Subcutaneous abdominal adipose tissue (tissue), 5 donors: Measurements from ENCODE around the gene USP9X.
"Not testable (repeated sequence)": the region's sequence is repeated elsewhere in the genome, so short reads cannot be mapped to it uniquely, and the experiment has no call there.

Experiments used
- H3K27ac ChIP-seq: one replicate; pipeline ENCODE4 v1.7.0; 2013; ENCODE audit warnings: low read depth, mild to moderate bottlenecking, inconsistent platforms, low read length, moderate library complexity
- H3K27me3 ChIP-seq, 5 donors: one replicate each; pipeline ENCODE4 v1.7.0; 2013; ENCODE audit warnings: low read length in 5 of 5, inconsistent platforms in 1 of 5; ENCODE audit not compliant: control insufficient read depth in 5 of 5, insufficient read depth in 4 of 5
- H3K36me3 ChIP-seq, 5 donors: one replicate each; pipeline ENCODE4 v1.7.0; 2013; ENCODE audit warnings: low read length in 5 of 5; ENCODE audit not compliant: control insufficient read depth in 5 of 5, insufficient read depth in 5 of 5
- H3K4me1 ChIP-seq, 5 donors: one replicate each; pipeline ENCODE4 v1.7.0; 2013; ENCODE audit warnings: low read length in 5 of 5, mild to moderate bottlenecking in 3 of 5, moderate library complexity in 1 of 5; ENCODE audit not compliant: control insufficient read depth in 5 of 5, insufficient read depth in 5 of 5
- H3K4me3 ChIP-seq, 5 donors: one replicate each; pipeline ENCODE4 v1.7.0; 2013; ENCODE audit warnings: low read length in 5 of 5, low read depth in 1 of 5
- H3K9ac ChIP-seq, 5 donors: one replicate each; pipeline ENCODE4 v1.7.0; 2013; ENCODE audit warnings: low read length in 5 of 5, mild to moderate bottlenecking in 4 of 5, moderate library complexity in 3 of 5
- H3K9me3 ChIP-seq, 5 donors: one replicate each; pipeline ENCODE4 v1.7.0; 2013; ENCODE audit warnings: low read length in 5 of 5; ENCODE audit not compliant: control insufficient read depth in 5 of 5
- donor health status: healthy.
- donor health status: healthy.
- donor health status: healthy.
- donor health status: healthy.
- donor health status: healthy.

The USP9X gene

DNA sequence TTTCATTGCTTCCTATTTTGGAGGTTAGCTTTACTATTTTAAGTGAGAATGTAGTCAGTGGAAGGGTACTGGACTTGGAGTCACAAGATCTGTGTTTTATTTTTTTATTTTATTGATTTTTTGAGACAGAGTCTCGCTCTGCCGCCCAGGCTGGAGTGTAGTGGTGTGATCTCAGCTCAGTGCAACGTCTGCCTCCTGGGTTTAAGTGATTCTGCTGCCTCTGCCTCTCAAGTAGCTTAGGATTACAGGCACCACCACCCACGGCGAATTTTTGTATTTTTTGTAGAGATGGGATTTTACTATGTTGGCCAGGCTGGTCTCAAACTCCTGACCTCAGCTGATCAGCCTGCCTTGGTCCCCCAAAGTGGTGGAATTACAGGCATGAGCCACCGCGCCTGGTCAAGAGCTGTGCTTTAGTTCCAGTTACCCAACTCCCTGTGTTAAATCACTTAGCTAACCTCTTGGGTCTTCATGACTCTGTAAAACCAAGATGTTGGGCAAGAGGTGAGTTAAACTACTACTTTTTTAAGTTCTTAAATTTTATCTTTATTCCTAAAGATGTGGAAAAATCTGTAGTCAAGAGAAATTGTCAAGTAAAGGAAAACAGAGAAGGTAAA, 11.2 kb downstream of the USP9X start:
- Histone ChIP-seq H3K36me3 (no peaks in the 10 kb centered on the region), H3K27ac (peak overlapping the region; percentile 44), H3K4me3 (no peak overlapping the region), H3K9ac (peak overlapping the region in 1 of 5 donors; percentile 66), H3K4me1 (peaks cover 0 to 36% (median 18%) of the 10 kb centered on the region in 5 donors), H3K27me3 (no peaks in the 10 kb centered on the region), H3K9me3 (no peaks in the 10 kb centered on the region)

DNA sequence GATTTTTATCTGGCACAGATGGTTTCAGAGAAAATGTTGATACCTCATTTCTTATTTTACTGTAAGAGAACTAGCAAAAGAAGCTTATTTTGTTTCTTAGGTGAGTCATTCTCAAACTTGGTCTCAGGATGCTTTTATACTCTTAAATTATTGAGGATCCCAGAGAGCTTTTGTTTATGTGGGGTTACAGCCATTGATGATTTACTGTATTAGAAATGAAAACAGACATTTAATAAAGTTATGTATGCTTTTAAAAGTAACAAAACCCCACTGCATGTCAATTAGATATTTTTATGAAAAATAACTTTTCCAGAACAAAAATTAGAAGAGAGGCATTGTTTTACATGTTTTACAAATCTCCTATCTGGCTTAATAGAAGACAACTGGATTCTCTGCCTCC, 12.1 kb downstream of the USP9X start:
- no peaks in the 10 kb centered on the region for H3K27me3 ChIP-seq
- no peak overlapping the region for H3K27ac ChIP-seq
- H3K9me3 ChIP-seq: no peaks in the 10 kb centered on the region
- peaks cover 0 to 28% (median 18%) of the 10 kb centered on the region in 5 donors for H3K4me1 ChIP-seq
- H3K4me3 ChIP-seq: no peak overlapping the region
- H3K36me3 ChIP-seq: no peaks in the 10 kb centered on the region
- H3K9ac ChIP-seq: no peak overlapping the region

DNA sequence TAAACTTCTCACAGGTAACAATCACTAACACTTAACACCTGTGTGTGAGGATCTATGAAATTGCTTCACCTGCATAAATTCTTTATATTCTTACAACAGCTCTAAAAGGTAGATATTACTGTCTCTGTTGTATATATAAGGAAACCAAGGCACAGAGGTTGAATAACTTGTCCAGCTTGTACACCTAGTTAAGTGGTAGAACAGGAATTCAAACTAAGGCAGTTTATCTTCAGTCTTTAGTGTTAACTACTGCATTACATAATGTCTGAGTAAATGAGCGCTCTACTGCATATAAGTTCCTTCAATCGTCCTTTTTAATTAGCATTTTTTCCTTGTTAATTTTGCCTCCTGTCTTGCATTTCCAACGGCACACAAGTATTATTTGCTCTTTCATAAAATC, 15.0 kb downstream of the USP9X start:
- peaks cover 0 to 20% (median 12%) of the 10 kb centered on the region in 5 donors for H3K4me1 ChIP-seq
- no peak overlapping the region for H3K4me3 ChIP-seq
- no peak overlapping the region for H3K27ac ChIP-seq
- H3K9me3 ChIP-seq: no peaks in the 10 kb centered on the region
- H3K36me3 ChIP-seq: no peaks in the 10 kb centered on the region
- H3K27me3 ChIP-seq: no peaks in the 10 kb centered on the region
- H3K9ac ChIP-seq: no peak overlapping the region

DNA sequence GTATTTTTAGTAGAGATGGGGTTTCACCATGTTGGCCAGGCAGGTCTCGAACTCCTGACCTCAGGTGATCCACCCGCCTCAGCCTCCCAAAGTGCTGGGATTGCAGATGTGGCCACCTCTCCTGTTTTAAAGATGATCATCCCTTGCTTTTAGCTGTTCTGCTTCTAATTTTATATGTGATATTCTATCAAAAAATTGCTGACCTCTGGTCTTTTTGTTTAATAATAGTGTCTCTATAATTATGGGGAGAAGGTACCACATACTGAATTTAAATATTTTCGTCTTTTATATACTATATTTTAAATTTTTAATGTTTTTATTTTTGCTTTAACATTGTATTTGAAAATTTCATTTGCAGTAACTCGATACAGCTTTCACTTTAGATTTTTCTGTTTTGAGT, 15.6 kb downstream of the USP9X start:
- H3K27me3 ChIP-seq: no peaks in the 10 kb centered on the region
- no peaks in the 10 kb centered on the region for H3K9me3 ChIP-seq
- no peaks in the 10 kb centered on the region for H3K36me3 ChIP-seq
- H3K4me3 ChIP-seq: no peak overlapping the region
- peaks cover 0 to 14% (median 10%) of the 10 kb centered on the region in 5 donors for H3K4me1 ChIP-seq
- no peak overlapping the region for H3K27ac ChIP-seq
- no peak overlapping the region for H3K9ac ChIP-seq

DNA sequence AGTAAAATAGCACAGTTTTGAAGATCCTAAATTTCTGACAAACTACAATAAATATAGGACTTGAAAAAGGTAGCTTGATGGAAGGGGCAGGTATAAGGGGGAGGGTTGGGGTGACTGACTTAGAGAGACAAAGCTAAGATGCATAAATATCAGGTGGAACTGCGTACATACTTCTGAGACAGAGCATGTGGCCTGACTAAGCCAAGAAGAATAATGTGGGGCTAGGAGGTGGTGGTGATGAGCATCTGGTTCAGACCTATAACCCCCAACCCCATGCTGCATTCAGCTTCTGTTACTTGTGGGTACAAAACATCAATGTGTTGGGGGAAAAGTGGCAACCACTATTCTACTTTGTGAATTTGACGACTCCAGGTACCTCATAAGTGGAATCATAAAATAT, 19.8 kb downstream of the USP9X start:
- Histone ChIP-seq H3K27me3 (no peaks in the 10 kb centered on the region), H3K36me3 (no peaks in the 10 kb centered on the region), H3K4me3 (no peak overlapping the region), H3K9ac (no peak overlapping the region), H3K9me3 (peaks cover 0 to 5% (median 4%) of the 10 kb centered on the region in 5 donors), H3K4me1 (peaks cover 3 to 22% (median 9%) of the 10 kb centered on the region in 5 donors), H3K27ac (no peak overlapping the region)

DNA sequence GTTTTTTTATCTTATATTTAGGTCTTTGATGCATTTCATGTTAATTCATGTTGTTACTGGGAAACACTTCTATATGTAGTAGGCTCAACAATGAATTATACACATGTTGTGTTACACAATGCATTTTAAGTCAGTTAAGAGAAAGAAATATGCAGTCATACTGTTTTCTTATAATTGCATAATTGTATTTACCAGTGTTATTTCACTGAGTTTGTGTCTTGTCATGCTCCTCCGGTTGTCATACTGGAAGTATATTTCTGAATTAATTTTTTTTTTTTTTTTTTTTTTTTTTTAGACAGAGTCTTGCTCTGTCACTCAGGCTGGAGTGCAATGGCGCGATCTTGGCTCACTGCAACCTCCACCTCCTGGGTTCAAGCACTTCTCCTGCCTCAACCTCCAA, 21.0 kb downstream of the USP9X start:
- not testable (repeated sequence) for H3K36me3 ChIP-seq, H3K27ac ChIP-seq, H3K4me3 ChIP-seq, H3K9ac ChIP-seq, H3K27me3 ChIP-seq, H3K9me3 ChIP-seq
- H3K4me1 ChIP-seq: peaks cover 3 to 27% (median 14%) of the 10 kb centered on the region in 5 donors

DNA sequence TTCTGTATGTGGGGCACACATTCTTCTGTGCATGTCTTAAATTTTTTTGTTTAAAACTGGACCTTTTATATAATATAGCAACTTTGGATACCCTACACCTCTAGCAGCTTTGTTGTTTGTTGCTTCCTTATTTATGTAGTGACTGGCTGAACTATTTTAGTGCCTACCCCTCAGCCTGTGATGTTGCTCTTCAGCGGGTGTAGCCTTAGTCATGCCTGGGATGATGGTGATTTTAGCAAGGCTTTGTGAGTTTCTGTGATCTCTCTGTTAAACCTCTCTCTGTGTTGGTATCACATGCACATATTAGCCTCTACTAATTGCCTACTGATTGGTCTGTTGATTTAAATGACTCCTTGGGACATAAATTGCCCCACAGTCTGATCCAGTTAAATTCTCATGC, 22.8 kb downstream of the USP9X start:
- peaks cover 0 to 5% (median 4%) of the 10 kb centered on the region in 5 donors for H3K9me3 ChIP-seq
- H3K9ac ChIP-seq: no peak overlapping the region
- H3K27ac ChIP-seq: no peak overlapping the region
- peaks cover 3 to 30% (median 13%) of the 10 kb centered on the region in 5 donors for H3K4me1 ChIP-seq
- H3K4me3 ChIP-seq: no peak overlapping the region
- no peaks in the 10 kb centered on the region for H3K27me3 ChIP-seq
- no peaks in the 10 kb centered on the region for H3K36me3 ChIP-seq

DNA sequence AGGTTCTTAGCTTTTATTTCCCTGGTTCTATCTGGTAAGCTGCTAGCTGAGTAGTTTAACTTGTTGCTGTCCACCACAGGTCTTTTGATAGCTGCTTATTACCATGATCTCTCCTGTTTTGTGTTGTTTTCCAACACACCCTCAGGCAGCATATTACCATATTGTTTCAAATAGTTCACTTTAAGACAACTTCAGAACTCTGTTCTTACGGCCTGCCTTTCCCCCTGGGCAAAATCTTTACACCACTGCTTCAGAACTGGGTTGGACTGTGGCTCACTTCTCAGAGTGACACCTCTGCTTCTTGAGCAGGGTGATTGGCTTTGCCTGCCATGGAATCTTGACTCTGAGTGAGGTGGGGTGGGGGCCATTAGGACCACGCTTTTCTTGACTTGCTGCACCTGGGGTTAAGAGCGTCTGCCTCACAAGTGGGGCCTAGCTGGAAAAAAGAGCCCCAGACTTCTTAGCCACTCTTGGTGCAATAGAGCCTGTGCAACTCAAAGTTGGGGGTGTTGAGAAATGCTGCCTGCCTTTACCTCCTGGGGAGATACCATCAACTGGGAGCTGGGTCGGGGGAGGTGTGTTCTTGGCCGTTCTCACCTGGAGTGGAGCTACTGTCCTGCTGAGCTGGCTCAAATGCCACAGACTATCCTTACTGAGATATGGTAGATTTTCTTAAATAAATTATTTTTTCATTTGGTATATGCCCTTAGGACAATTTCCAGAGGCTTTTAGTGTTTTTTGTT, 23.4 kb downstream of the USP9X start:
- Histone ChIP-seq H3K27me3 (no peaks in the 10 kb centered on the region), H3K36me3 (no peaks in the 10 kb centered on the region), H3K27ac (no peak overlapping the region), H3K9ac (no peak overlapping the region), H3K9me3 (peaks cover 0 to 5% (median 4%) of the 10 kb centered on the region in 5 donors), H3K4me1 (peaks cover 3 to 30% (median 12%) of the 10 kb centered on the region in 5 donors), H3K4me3 (no peak overlapping the region)

DNA sequence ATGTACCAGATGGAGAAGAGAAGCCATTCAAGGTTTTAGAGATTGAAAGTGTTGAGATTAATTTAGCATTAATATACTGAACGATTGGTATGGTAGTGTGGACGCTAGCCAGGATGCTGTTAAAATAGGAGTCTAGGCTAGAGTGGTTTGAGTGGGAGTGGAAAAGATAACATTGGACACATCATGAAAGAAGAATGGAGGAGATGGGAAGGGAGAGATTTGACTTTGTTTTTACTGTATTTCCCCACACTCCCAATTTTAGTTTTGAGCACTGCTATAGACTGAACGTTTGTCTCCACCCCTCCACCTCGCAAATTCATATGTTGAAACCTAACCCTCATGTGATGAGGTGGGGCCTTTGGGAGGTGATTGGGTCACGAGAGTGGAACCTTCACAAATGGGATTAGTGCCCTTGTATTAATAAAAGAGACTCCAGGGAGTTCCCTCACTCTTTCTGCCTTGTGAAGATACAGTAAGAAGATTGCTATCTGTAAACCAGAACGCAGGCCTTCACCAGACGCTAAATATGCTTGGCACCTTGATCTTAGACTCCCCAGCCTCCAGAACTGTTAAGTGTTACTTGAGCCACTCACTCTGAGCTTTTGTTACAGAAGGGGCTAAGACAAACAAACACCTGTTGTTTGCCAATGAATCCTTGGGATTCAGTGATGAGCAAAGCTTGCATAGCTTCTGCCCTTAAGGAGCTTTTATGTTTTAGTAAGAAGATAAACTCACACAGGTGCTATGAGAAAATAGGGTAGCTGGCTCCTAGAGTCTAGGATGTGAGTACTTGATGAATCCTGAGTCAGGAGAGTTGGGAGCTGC, 25.8 kb downstream of the USP9X start:
- Histone ChIP-seq H3K9ac (no peak overlapping the region), H3K27me3 (no peaks in the 10 kb centered on the region), H3K4me3 (no peak overlapping the region), H3K27ac (no peak overlapping the region), H3K36me3 (no peaks in the 10 kb centered on the region), H3K4me1 (peaks cover 3 to 35% (median 16%) of the 10 kb centered on the region in 5 donors), H3K9me3 (peaks cover 0 to 5% (median 4%) of the 10 kb centered on the region in 5 donors)

DNA sequence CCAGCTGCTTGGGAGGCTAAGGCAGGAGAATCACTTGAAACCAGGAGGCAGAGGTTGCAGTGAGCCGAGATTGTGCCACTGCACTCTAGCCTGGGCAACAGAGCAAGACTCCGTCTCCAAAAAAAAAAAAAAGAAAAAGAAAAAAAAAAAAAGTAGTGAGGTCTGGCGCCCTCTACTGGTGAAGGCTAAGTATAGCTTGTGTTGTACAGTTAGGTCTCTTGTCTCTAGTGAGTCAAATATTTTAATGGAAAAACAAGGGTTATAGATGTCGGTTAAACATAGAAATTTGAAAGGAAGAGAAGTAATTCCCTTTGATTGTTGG, 29.8 kb downstream of the USP9X start:
- not testable (repeated sequence) for H3K36me3 ChIP-seq, H3K27me3 ChIP-seq, H3K4me3 ChIP-seq, H3K9ac ChIP-seq, H3K27ac ChIP-seq, H3K9me3 ChIP-seq
- H3K4me1 ChIP-seq: peaks cover 0 to 23% (median 17%) of the 10 kb centered on the region in 5 donors
